ENCODE results near the gene DPYSL4. TPM values are rescaled to one million over a fixed set of nuclear protein-coding genes. Genes with fewer than 3 reads are reported as not detected.

Gene DPYSL4
- total RNA-seq, 1 donor from 2014 or later = 26.1 TPM

- H3K36me3 ChIP-seq (ENCODE audit: insufficient read depth, low read length) = no peaks in the 10 kb centered on the region
- Mint-ChIP-seq H3K9me3 (ENCODE audit: unreplicated experiment) (no peaks in the 10 kb centered on the region), H3K4me3 (ENCODE audit: unreplicated experiment) (no peak overlapping the region), H3K36me3 (ENCODE audit: low read depth, unreplicated experiment) (peaks cover 5% of the 10 kb centered on the region), H3K27me3 (ENCODE audit: low read depth, unreplicated experiment) (no peaks in the 10 kb centered on the region), H3K27ac (ENCODE audit: unreplicated experiment) (no peak overlapping the region), H3K4me1 (ENCODE audit: low read depth, unreplicated experiment) (no peaks in the 10 kb centered on the region)
- H3K4me3 ChIP-seq (ENCODE audit: insufficient read depth, low read depth, low read length) = no peak overlapping the region
- H3K9me3 ChIP-seq (ENCODE audit: insufficient read depth, low read depth, low read length) = no peaks in the 10 kb centered on the region
- H3K9ac ChIP-seq (ENCODE audit: low read length) = no peak overlapping the region
- H4K20me1 ChIP-seq (ENCODE audit: insufficient read depth, low read length) = peaks cover 1% of the 10 kb centered on the region
- H3K79me2 ChIP-seq (ENCODE audit: insufficient read depth, low read length) = no peaks in the 10 kb centered on the region
- TF ChIP-seq CTCF (IDR thresholded peaks at IDR 0.05; ENCODE audit: insufficient read depth, low read depth, low read length) (no peak), EZH2 (IDR thresholded peaks at IDR 0.05; ENCODE audit: insufficient read depth, low read length) (no peak)
- no peaks in the 10 kb centered on the region for H3K4me1 ChIP-seq (ENCODE audit: insufficient read depth, low read length)
- DNase-seq (ENCODE audit: low read depth) (no peak), FAIRE-seq (no peak)
- no peak overlapping the region for H3K4me2 ChIP-seq (ENCODE audit: low read length)
- H2AFZ ChIP-seq (ENCODE audit: low read depth, low read length) = no peak overlapping the region
- H3K27me3 ChIP-seq (ENCODE audit: insufficient read depth, low read length) = no peaks in the 10 kb centered on the region
- no peak overlapping the region for H3K27ac ChIP-seq (ENCODE audit: low read depth, low read length)
These were observed 13.8 kb downstream of the DPYSL4 start for GRCh38 chr10:132200344-132201110.

- H4K20me1 ChIP-seq (ENCODE audit: insufficient read depth, low read length) = no peaks in the 10 kb centered on the region
- H3K36me3 Mint-ChIP-seq (ENCODE audit: low read depth, unreplicated experiment) = peaks cover 5% of the 10 kb centered on the region
- no peak overlapping the region for H3K4me2 ChIP-seq (ENCODE audit: low read length)
- H3K36me3 ChIP-seq (ENCODE audit: insufficient read depth, low read length) = no peaks in the 10 kb centered on the region
- no peaks in the 10 kb centered on the region for H3K9me3 Mint-ChIP-seq (ENCODE audit: unreplicated experiment)
- H3K4me3 ChIP-seq (ENCODE audit: insufficient read depth, low read depth, low read length) = no peak overlapping the region
- FAIRE-seq (no peak), DNase-seq (ENCODE audit: low read depth) (no peak)
- H2AFZ ChIP-seq (ENCODE audit: low read depth, low read length) = no peak overlapping the region
- no peaks in the 10 kb centered on the region for H3K4me1 Mint-ChIP-seq (ENCODE audit: low read depth, unreplicated experiment)
- no peak overlapping the region for H3K27ac Mint-ChIP-seq (ENCODE audit: unreplicated experiment)
- H3K4me1 ChIP-seq (ENCODE audit: insufficient read depth, low read length) = no peaks in the 10 kb centered on the region
- H3K9ac ChIP-seq (ENCODE audit: low read length) = no peak overlapping the region
- H3K27me3 ChIP-seq (ENCODE audit: insufficient read depth, low read length) = no peaks in the 10 kb centered on the region
- no peak overlapping the region for H3K4me3 Mint-ChIP-seq (ENCODE audit: unreplicated experiment)
- no peak overlapping the region for H3K27ac ChIP-seq (ENCODE audit: low read depth, low read length)
- TF ChIP-seq CTCF (IDR thresholded peaks at IDR 0.05; ENCODE audit: insufficient read depth, low read depth, low read length) (no peak), EZH2 (IDR thresholded peaks at IDR 0.05; ENCODE audit: insufficient read depth, low read length) (no peak)
- no peaks in the 10 kb centered on the region for H3K9me3 ChIP-seq (ENCODE audit: insufficient read depth, low read depth, low read length)
- no peaks in the 10 kb centered on the region for H3K79me2 ChIP-seq (ENCODE audit: insufficient read depth, low read length)
- H3K27me3 Mint-ChIP-seq (ENCODE audit: low read depth, unreplicated experiment) = no peaks in the 10 kb centered on the region
These were observed 14.6 kb downstream of the DPYSL4 start for GRCh38 chr10:132201111-132201969.

All from astrocyte (in vitro differentiated cells and primary cell).